SK-N-SH (cell line): Measurements from ENCODE around the gene ST7. TPM values are rescaled to one million over a fixed set of nuclear protein-coding genes. Genes with fewer than 3 reads are reported as not detected.

Experiments used
- CTCF ChIA-PET: fragments of 300-600, 350-600 bp; formaldehyde crosslinking; extraction: SDS; loops from one replicate; lab custom pipeline; 2021; lab: Yijun Ruan, JAX
- POLR2A ChIA-PET: fragments of 350-600 bp; sonication (Branson Sonifier 250); formaldehyde crosslinking; extraction: SDS; loops from one replicate; lab custom pipeline; 2020; ENCODE audit warnings: antibody characterized with exemption, inconsistent platforms; lab: Yijun Ruan, JAX
- DNase-seq: peaks from one replicate; pipeline ENCODE4 v3.0.0; 2012
- H2AFZ ChIP-seq: fragments of 200-600 bp; sonication (generic); 2 replicates; pipeline ENCODE4 v1.8.1; 2016; ENCODE audit warnings: antibody characterized with exemption, mild to moderate bottlenecking, low read depth
- H3F3A ChIP-seq: fragments of 200-600 bp; sonication (generic); replicated peaks from 2 replicates; pipeline ENCODE3; 2016; ENCODE audit warnings: antibody characterized with exemption, mild to moderate bottlenecking; ENCODE audit not compliant: insufficient read depth
- H3K27ac ChIP-seq, 2 experiments: fragments of 200-500 bp in 1 of 2; fragments of 200-600 bp in 1 of 2; sonication (Bioruptor generic) in 1 of 2; sonication (generic), shearing (Covaris generic) in 1 of 2; 2 replicates each; pipeline versions ENCODE4 v1.5.1 to v1.6.1; 2014 to 2016; ENCODE audit warnings: low read depth in 2 of 2, inconsistent platforms in 1 of 2, low read length in 1 of 2, mild to moderate bottlenecking in 1 of 2, mixed read lengths in 1 of 2
- H3K27me3 ChIP-seq: fragments of 200-600 bp; sonication (generic), shearing (Covaris generic); 2 replicates; pipeline ENCODE4 v1.6.1; 2016; ENCODE audit warnings: mixed run types; ENCODE audit not compliant: insufficient read depth
- H3K36me3 ChIP-seq, 2 experiments: fragments of 200-500 bp in 1 of 2; fragments of 200-600 bp in 1 of 2; sonication (Bioruptor generic) in 1 of 2; sonication (generic) in 1 of 2; replicated peaks in 1 of 2; 2 replicates each; pipeline versions ENCODE3 to v1.5.1; 2014 to 2016; ENCODE audit warnings: low read length in 1 of 2, mild to moderate bottlenecking in 1 of 2; ENCODE audit not compliant: insufficient read depth in 2 of 2, control insufficient read depth in 1 of 2
- H3K4me1 ChIP-seq, 2 experiments: fragments of 200-500 bp in 1 of 2; fragments of 200-600 bp in 1 of 2; sonication (Bioruptor generic) in 1 of 2; sonication (generic), shearing (Covaris generic) in 1 of 2; 2 replicates each; pipeline versions ENCODE4 v1.5.1 to v1.6.1; 2014 to 2016; ENCODE audit warnings: low read depth in 1 of 2, low read length in 1 of 2, mixed run types in 1 of 2; ENCODE audit not compliant: insufficient read depth in 2 of 2, control insufficient read depth in 1 of 2
- H3K4me2 ChIP-seq: fragments of 200-600 bp; sonication (generic), shearing (Covaris generic); 2 replicates; pipeline ENCODE4 v1.6.1; 2017; ENCODE audit warnings: mixed run types
- H3K4me3 ChIP-seq, 2 experiments: fragments of 200-500 bp in 1 of 2; fragments of 200-600 bp in 1 of 2; sonication (Bioruptor generic) in 1 of 2; sonication (generic), shearing (Covaris generic) in 1 of 2; 2 replicates each; pipeline versions ENCODE4 v1.5.1 to v1.8.1; 2014 to 2016; ENCODE audit warnings: low read depth in 2 of 2, inconsistent platforms in 1 of 2, low read length in 1 of 2, mild to moderate bottlenecking in 1 of 2, mixed read lengths in 1 of 2, moderate library complexity in 1 of 2
- H3K79me2 ChIP-seq: fragments of 200-600 bp; sonication (generic); 2 replicates; pipeline ENCODE4 v1.8.1; 2017; ENCODE audit warnings: mild to moderate bottlenecking; ENCODE audit not compliant: insufficient read depth
- H3K9ac ChIP-seq: fragments of 200-600 bp; sonication (generic); 2 replicates; pipeline ENCODE4 v1.6.1; 2017; ENCODE audit warnings: mixed run types
- H3K9me2 ChIP-seq: fragments of 200-600 bp; sonication (generic); 2 replicates; pipeline ENCODE4 v1.6.1; 2017; ENCODE audit warnings: mixed run types
- H3K9me3 ChIP-seq: fragments of 200-600 bp; sonication (generic); 2 replicates; pipeline ENCODE4 v1.6.1; 2017; ENCODE audit warnings: mixed run types, mild to moderate bottlenecking, moderate library complexity
- H4K20me1 ChIP-seq: fragments of 200-600 bp; sonication (generic); 2 replicates; pipeline ENCODE4 v1.6.1; 2017; ENCODE audit warnings: mild to moderate bottlenecking, mixed run types; ENCODE audit not compliant: insufficient read depth
- EP300 ChIP-seq, 2 experiments: IDR thresholded peaks; 2 replicates each; pipeline versions ENCODE4 v1.4.0 to v1.6.1; 2012; ENCODE audit warnings: borderline replicate concordance in 1 of 2, low read depth in 1 of 2, low read length in 1 of 2
- EZH2phosphoT487 ChIP-seq: fragments of 200-600 bp; sonication (generic); IDR thresholded peaks from 2 replicates; pipeline ENCODE4 v1.6.1; 2017; ENCODE audit warnings: low read depth, mixed run types, mild to moderate bottlenecking, antibody characterized with exemption, moderate library complexity, borderline replicate concordance
- IRF3 ChIP-seq: fragments of 150-350 bp; IDR thresholded peaks from 2 replicates; pipeline ENCODE4 v1.6.1; 2016; ENCODE audit warnings: mild to moderate bottlenecking, low read depth, low read length
- MAX ChIP-seq: IDR thresholded peaks from 2 replicates; pipeline ENCODE4 v1.4.0; 2012; ENCODE audit warnings: low read depth
- MEF2A ChIP-seq: IDR thresholded peaks from 2 replicates; pipeline ENCODE4 v1.4.0; 2012; ENCODE audit warnings: low read depth, borderline replicate concordance
- MXI1 ChIP-seq: IDR thresholded peaks from 2 replicates; pipeline ENCODE4 v1.6.1; 2012; ENCODE audit warnings: mild to moderate bottlenecking, low read depth, low read length, improper control_type of control experiment
- RAD21 ChIP-seq: IDR thresholded peaks from 2 replicates; pipeline ENCODE4 v1.6.1; 2012; ENCODE audit warnings: mild to moderate bottlenecking, low read length
- RCOR1 ChIP-seq: fragments of 150-350 bp; IDR thresholded peaks from 2 replicates; pipeline ENCODE4 v1.6.1; 2017; ENCODE audit warnings: antibody characterized with exemption, low read length
- RFX5 ChIP-seq: IDR thresholded peaks from 2 replicates; pipeline ENCODE4 v1.6.1; 2012; ENCODE audit warnings: mild to moderate bottlenecking, improper control_type of control experiment, low read length
- SIN3A ChIP-seq: IDR thresholded peaks from 2 replicates; pipeline ENCODE4 v1.6.1; 2012; ENCODE audit warnings: low read depth, mild to moderate bottlenecking, low read length, moderate library complexity, borderline replicate concordance
- TEAD4 ChIP-seq: IDR thresholded peaks from 2 replicates; pipeline ENCODE4 v1.4.0; 2012; ENCODE audit warnings: mild to moderate bottlenecking, borderline replicate concordance; ENCODE audit not compliant: insufficient read depth
- YY1 ChIP-seq: IDR thresholded peaks from 2 replicates; pipeline ENCODE4 v1.4.0; 2012; ENCODE audit warnings: low read depth, mild to moderate bottlenecking
- WGBS: methylation state at CpG from one replicate; pipeline ENCODE4 v1.1.6; 2017; ENCODE audit warnings: low lambda C conversion rate; 5-methylcytosine and 5-hydroxymethylcytosine counted together
- polyA plus RNA-seq, 3 experiments: library from polyadenylated mRNA; depleted of rRNA; stranded (reverse); fragments of >200 nt; gene quantifications; 2 replicates each; pipeline ENCODE4 v1.2.3, GENCODE V29; 2012
- TF ChIP-seq, protein P1 (sequence below): fragments of 150-350 bp; IDR thresholded peaks from 2 replicates; pipeline ENCODE4 v1.6.1; 2017; ENCODE audit warnings: antibody characterized with exemption, low read length, low read depth, borderline replicate concordance
- TF ChIP-seq, protein P2 (sequence below): fragments of 200-600 bp; sonication (generic); IDR thresholded peaks from 2 replicates; pipeline ENCODE4 v1.6.1; 2017; ENCODE audit warnings: antibody characterized with exemption, mild to moderate bottlenecking, moderate library complexity
- TF ChIP-seq, protein P3 (sequence below): IDR thresholded peaks from 2 replicates; pipeline ENCODE4 v1.6.1; 2012; ENCODE audit warnings: mild to moderate bottlenecking, low read depth, low read length, moderate library complexity

Gene ST7
- polyA plus RNA-seq, 1 of the 3 experiments (the other 2 are of a cell fraction): 23.5 TPM

DNA sequence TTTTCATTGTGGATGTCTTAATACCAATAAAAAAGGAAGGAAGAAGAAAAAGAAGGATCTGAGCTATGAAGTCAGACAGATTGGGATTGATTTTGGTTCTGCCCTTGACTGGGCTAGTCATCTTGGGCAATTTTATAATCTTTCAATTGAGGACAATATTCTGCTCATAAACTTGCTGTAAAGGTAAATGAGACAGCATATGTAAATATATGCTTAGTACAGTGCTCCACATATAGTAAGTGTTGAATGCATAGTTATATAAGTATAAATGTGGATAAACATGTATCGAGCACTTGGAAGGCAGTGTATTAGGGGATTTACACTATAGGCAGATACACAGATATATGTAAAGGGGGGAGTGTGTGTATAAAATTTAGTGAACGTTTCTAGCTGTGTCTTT is 85.1 kb downstream of the ST7 start:
- no peaks in the 10 kb centered on the region for H3K9me2 ChIP-seq
- H4K20me1 ChIP-seq: no peaks in the 10 kb centered on the region
- no peak overlapping the region for H2AFZ ChIP-seq
- H3K4me3 ChIP-seq: no peak overlapping the region
- ChIA-PET CTCF (interaction anchor here (1.0 to 2.0 kb wide), 2 partner anchors 16 to 50 kb away, joined by 3 to 8 read pairs; no protein-coding TSS in a partner anchor), POLR2A (no interaction called here)
- H3K79me2 ChIP-seq: peaks cover 8% of the 10 kb centered on the region; the same call in 1 of the 2 replicates
- no peaks in the 10 kb centered on the region for H3K27me3 ChIP-seq
- H3K9me3 ChIP-seq: 0 out of 2 replicates have a peak, but pooled peaks cover 5% of the 10 kb centered on the region
- H3F3A ChIP-seq: peaks cover 6% of the 10 kb centered on the region
- WGBS: 84% methylated on average over 2 of the region's 2 CpGs
- TF ChIP-seq RCOR1 (no peak), IRF3 (no peak), MEF2A (no peak), RFX5 (no peak), RAD21 (no peak), SIN3A (no peak), EP300 (IDR thresholded peaks at IDR 0.05; ENCODE audit: borderline replicate concordance in 1 of 2, low read depth in 1 of 2, low read length in 1 of 2) (no peak), MAX (no peak), MXI1 (no peak), EZH2phosphoT487 (no peak), YY1 (no peak), TEAD4 (no peak)
- TF ChIP-seq, protein P1, sequence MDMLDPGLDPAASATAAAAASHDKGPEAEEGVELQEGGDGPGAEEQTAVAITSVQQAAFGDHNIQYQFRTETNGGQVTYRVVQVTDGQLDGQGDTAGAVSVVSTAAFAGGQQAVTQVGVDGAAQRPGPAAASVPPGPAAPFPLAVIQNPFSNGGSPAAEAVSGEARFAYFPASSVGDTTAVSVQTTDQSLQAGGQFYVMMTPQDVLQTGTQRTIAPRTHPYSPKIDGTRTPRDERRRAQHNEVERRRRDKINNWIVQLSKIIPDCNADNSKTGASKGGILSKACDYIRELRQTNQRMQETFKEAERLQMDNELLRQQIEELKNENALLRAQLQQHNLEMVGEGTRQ: no peak
- TF ChIP-seq, protein P2, sequence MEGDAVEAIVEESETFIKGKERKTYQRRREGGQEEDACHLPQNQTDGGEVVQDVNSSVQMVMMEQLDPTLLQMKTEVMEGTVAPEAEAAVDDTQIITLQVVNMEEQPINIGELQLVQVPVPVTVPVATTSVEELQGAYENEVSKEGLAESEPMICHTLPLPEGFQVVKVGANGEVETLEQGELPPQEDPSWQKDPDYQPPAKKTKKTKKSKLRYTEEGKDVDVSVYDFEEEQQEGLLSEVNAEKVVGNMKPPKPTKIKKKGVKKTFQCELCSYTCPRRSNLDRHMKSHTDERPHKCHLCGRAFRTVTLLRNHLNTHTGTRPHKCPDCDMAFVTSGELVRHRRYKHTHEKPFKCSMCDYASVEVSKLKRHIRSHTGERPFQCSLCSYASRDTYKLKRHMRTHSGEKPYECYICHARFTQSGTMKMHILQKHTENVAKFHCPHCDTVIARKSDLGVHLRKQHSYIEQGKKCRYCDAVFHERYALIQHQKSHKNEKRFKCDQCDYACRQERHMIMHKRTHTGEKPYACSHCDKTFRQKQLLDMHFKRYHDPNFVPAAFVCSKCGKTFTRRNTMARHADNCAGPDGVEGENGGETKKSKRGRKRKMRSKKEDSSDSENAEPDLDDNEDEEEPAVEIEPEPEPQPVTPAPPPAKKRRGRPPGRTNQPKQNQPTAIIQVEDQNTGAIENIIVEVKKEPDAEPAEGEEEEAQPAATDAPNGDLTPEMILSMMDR: no peak
- TF ChIP-seq, protein P3, sequence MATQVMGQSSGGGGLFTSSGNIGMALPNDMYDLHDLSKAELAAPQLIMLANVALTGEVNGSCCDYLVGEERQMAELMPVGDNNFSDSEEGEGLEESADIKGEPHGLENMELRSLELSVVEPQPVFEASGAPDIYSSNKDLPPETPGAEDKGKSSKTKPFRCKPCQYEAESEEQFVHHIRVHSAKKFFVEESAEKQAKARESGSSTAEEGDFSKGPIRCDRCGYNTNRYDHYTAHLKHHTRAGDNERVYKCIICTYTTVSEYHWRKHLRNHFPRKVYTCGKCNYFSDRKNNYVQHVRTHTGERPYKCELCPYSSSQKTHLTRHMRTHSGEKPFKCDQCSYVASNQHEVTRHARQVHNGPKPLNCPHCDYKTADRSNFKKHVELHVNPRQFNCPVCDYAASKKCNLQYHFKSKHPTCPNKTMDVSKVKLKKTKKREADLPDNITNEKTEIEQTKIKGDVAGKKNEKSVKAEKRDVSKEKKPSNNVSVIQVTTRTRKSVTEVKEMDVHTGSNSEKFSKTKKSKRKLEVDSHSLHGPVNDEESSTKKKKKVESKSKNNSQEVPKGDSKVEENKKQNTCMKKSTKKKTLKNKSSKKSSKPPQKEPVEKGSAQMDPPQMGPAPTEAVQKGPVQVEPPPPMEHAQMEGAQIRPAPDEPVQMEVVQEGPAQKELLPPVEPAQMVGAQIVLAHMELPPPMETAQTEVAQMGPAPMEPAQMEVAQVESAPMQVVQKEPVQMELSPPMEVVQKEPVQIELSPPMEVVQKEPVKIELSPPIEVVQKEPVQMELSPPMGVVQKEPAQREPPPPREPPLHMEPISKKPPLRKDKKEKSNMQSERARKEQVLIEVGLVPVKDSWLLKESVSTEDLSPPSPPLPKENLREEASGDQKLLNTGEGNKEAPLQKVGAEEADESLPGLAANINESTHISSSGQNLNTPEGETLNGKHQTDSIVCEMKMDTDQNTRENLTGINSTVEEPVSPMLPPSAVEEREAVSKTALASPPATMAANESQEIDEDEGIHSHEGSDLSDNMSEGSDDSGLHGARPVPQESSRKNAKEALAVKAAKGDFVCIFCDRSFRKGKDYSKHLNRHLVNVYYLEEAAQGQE: no peak
- H3K27ac ChIP-seq: no peak overlapping the region
- no peak for DNase-seq
- no peak overlapping the region for H3K4me2 ChIP-seq
- peaks cover 2 to 6% of the 10 kb centered on the region in 2 experiments for H3K36me3 ChIP-seq
- no peak overlapping the region for H3K9ac ChIP-seq
- peaks cover 0 to 22% of the 10 kb centered on the region in 2 experiments; a peak in 3 of 4 replicates for H3K4me1 ChIP-seq
